Neural cell (in vitro differentiated cells): ENCODE results near the gene ATF2. TPM values are rescaled to one million over a fixed set of nuclear protein-coding genes. Genes with fewer than 3 reads are reported as not detected.

Experiments
- H2AFZ ChIP-seq: fragments of 200-600, 300-800 bp; sonication (generic), shearing (Covaris generic); 2 replicates; pipeline ENCODE4 v1.6.0; 2014; ENCODE audit warnings: low read depth, mild to moderate bottlenecking, antibody characterized with exemption, low read length, moderate library complexity
- H3F3A ChIP-seq: fragments of 200-600 bp; shearing (Covaris generic); 2 replicates; pipeline ENCODE4 v1.6.1; 2016; ENCODE audit warnings: mild to moderate bottlenecking, moderate library complexity, mixed read lengths, antibody characterized with exemption, low read length; ENCODE audit not compliant: insufficient read depth, poor library complexity, severe bottlenecking
- H3K27ac ChIP-seq: fragments of 200-600, 300-800 bp; sonication (generic), shearing (Covaris generic); 2 replicates; pipeline ENCODE4 v1.5.1; 2014; ENCODE audit warnings: mild to moderate bottlenecking, low read length, moderate library complexity
- H3K27me3 ChIP-seq: fragments of 300-800, 200-600 bp; sonication (generic), shearing (Covaris generic); 2 replicates; pipeline ENCODE4 v1.6.0; 2014; ENCODE audit warnings: mild to moderate bottlenecking, low read depth, low read length, moderate library complexity; ENCODE audit not compliant: insufficient read depth
- H3K36me3 ChIP-seq: fragments of 300-800, 200-600 bp; sonication (generic), shearing (Covaris generic); 2 replicates; pipeline ENCODE4 v1.5.1; 2014; ENCODE audit warnings: mild to moderate bottlenecking, antibody characterized with exemption, low read length, moderate library complexity; ENCODE audit not compliant: insufficient read depth
- H3K4me2 ChIP-seq: fragments of 300-800, 200-600 bp; sonication (generic), shearing (Covaris generic); 2 replicates; pipeline ENCODE4 v1.6.0; 2014; ENCODE audit warnings: mild to moderate bottlenecking, low read length
- H3K4me3 ChIP-seq: fragments of 300-800, 200-600 bp; sonication (generic), shearing (Covaris generic); 2 replicates; pipeline ENCODE4 v1.5.1; 2014; ENCODE audit warnings: mild to moderate bottlenecking, low read length, moderate library complexity
- H3K79me2 ChIP-seq: fragments of 200-600 bp; shearing (Covaris generic); replicated peaks from 2 replicates; pipeline ENCODE4 v1.6.0; 2014; ENCODE audit warnings: mild to moderate bottlenecking, low read length, moderate library complexity; ENCODE audit not compliant: insufficient read depth
- H3K9ac ChIP-seq: fragments of 300-800, 200-600 bp; sonication (generic), shearing (Covaris generic); 2 replicates; pipeline ENCODE4 v1.6.1; 2016; ENCODE audit warnings: mild to moderate bottlenecking, low read length, mixed read lengths
- H3K9me2 ChIP-seq: fragments of 200-600 bp; shearing (Covaris generic); 2 replicates; pipeline ENCODE4 v1.6.1; 2016; ENCODE audit warnings: mild to moderate bottlenecking, low read length, mixed read lengths; ENCODE audit not compliant: insufficient read depth
- H3K9me3 ChIP-seq: fragments of 200-600, 300-800 bp; sonication (generic), shearing (Covaris generic); 2 replicates; pipeline ENCODE4 v1.6.1; 2016; ENCODE audit warnings: mild to moderate bottlenecking, mixed run types, low read length, moderate library complexity, mixed read lengths
- H4K20me1 ChIP-seq: fragments of 200-600 bp; shearing (Covaris generic); 2 replicates; pipeline ENCODE4 v1.6.1; 2016; ENCODE audit warnings: mild to moderate bottlenecking, mixed run types; ENCODE audit not compliant: insufficient read depth
- CTCF ChIP-seq: fragments of 450-650 bp; IDR thresholded peaks from 2 replicates; pipeline ENCODE4 v1.5.1; 2014; ENCODE audit warnings: antibody characterized with exemption, mild to moderate bottlenecking, moderate library complexity; ENCODE audit not compliant: poor library complexity, severe bottlenecking
- EP300 ChIP-seq: fragments of 450-650 bp; conservative IDR thresholded peaks from 2 replicates; pipeline ENCODE4 v1.6.1; 2014; ENCODE audit warnings: antibody characterized with exemption, mild to moderate bottlenecking, moderate library complexity; ENCODE audit not compliant: poor library complexity, severe bottlenecking
- EZH2 ChIP-seq: fragments of 200-600, 300-800 bp; shearing (Covaris generic), sonication (generic); IDR thresholded peaks from 2 replicates; pipeline ENCODE4 v1.6.1; 2014; ENCODE audit warnings: antibody characterized with exemption, low read length, borderline replicate concordance, mild to moderate bottlenecking; ENCODE audit not compliant: insufficient read depth, poor library complexity, severe bottlenecking
- MXI1 ChIP-seq: fragments of 450-650 bp; conservative IDR thresholded peaks from 2 replicates; pipeline ENCODE4 v1.6.1; 2014; ENCODE audit warnings: antibody characterized with exemption, mild to moderate bottlenecking; ENCODE audit not compliant: poor library complexity, severe bottlenecking
- POLR2AphosphoS5 ChIP-seq: IDR thresholded peaks from 2 replicates; pipeline ENCODE4 v1.6.1; 2012
- RAD21 ChIP-seq: fragments of 450-650 bp; conservative IDR thresholded peaks from 2 replicates; pipeline ENCODE4 v1.6.1; 2014; ENCODE audit warnings: antibody characterized with exemption, mild to moderate bottlenecking, moderate library complexity
- REST ChIP-seq: IDR thresholded peaks from 2 replicates; pipeline ENCODE4 v1.6.1; 2012; ENCODE audit warnings: borderline replicate concordance
- SMC3 ChIP-seq: fragments of 450-650 bp; conservative IDR thresholded peaks from 2 replicates; pipeline ENCODE4 v1.6.1; 2014; ENCODE audit warnings: antibody characterized with exemption, mild to moderate bottlenecking, moderate library complexity; ENCODE audit not compliant: poor library complexity
- TAF1 ChIP-seq: IDR thresholded peaks from 2 replicates; pipeline ENCODE4 v1.6.1; 2012; ENCODE audit warnings: low read depth
- polyA plus RNA-seq: library from polyadenylated mRNA; depleted of rRNA; stranded (reverse); fragments of >200 nt; gene quantifications from 2 replicates; pipeline ENCODE4 v1.2.3, GENCODE V29; 2014

ATF2 gene
- polyA plus RNA-seq, 1 donor from 2014 or later: 93.4 TPM

- no peaks in the 10 kb centered on the region for H4K20me1 ChIP-seq
- no peak overlapping the region for H3K9ac ChIP-seq
- H3K4me2 ChIP-seq: no peak overlapping the region
- H2AFZ ChIP-seq: no peak overlapping the region
- no peak overlapping the region for H3K27ac ChIP-seq
- no peaks in the 10 kb centered on the region for H3K27me3 ChIP-seq
- TF ChIP-seq POLR2AphosphoS5 (no peak), SMC3 (no peak), MXI1 (no peak), RAD21 (no peak), REST (no peak), CTCF (no peak), TAF1 (no peak), EZH2 (no peak), EP300 (no peak)
- H3K9me2 ChIP-seq: no peaks in the 10 kb centered on the region
- H3K9me3 ChIP-seq: no peaks in the 10 kb centered on the region
- H3K4me3 ChIP-seq: no peak overlapping the region
- H3K79me2 ChIP-seq: no peaks in the 10 kb centered on the region
- H3F3A ChIP-seq: no peaks in the 10 kb centered on the region
- no peaks in the 10 kb centered on the region for H3K36me3 ChIP-seq
These were observed 113.7 kb downstream of the ATF2 start for GRCh38 chr2:175054340-175054739.

GRCh38 chr2:175049661-175050060 is 118.3 kb downstream of the ATF2 start:
- TF ChIP-seq EZH2: no peak
- TF ChIP-seq REST: no peak
- no peak for TF ChIP-seq EP300
- no peak for TF ChIP-seq CTCF
- TF ChIP-seq MXI1: no peak
- no peak for TF ChIP-seq POLR2AphosphoS5
- no peak for TF ChIP-seq TAF1
- TF ChIP-seq RAD21: no peak
- TF ChIP-seq SMC3: no peak
- H3F3A ChIP-seq: no peaks in the 10 kb centered on the region
- H3K9me3 ChIP-seq: no peaks in the 10 kb centered on the region
- H3K9me2 ChIP-seq: no peaks in the 10 kb centered on the region
- H3K27ac ChIP-seq: no peak overlapping the region
- H4K20me1 ChIP-seq: no peaks in the 10 kb centered on the region
- no peak overlapping the region for H2AFZ ChIP-seq
- H3K36me3 ChIP-seq: no peaks in the 10 kb centered on the region
- H3K27me3 ChIP-seq: no peaks in the 10 kb centered on the region
- H3K9ac ChIP-seq: no peak overlapping the region
- no peak overlapping the region for H3K4me3 ChIP-seq
- H3K4me2 ChIP-seq: no peak overlapping the region
- no peaks in the 10 kb centered on the region for H3K79me2 ChIP-seq
